Sigmoid colon (tissue), 7 donors: ENCODE data around the gene CLPX. TPM values are rescaled to one million over a fixed set of nuclear protein-coding genes. Genes with fewer than 3 reads are reported as not detected.

Experiments used
- DNase-seq: peaks from one replicate; pipeline ENCODE4 v3.0.0-alpha.2; 2019
- H3K27ac ChIP-seq, 4 donors: fragments of 200-600 bp; sonication (generic); one replicate each; pipeline ENCODE4 v1.5.1; 2016 to 2019; ENCODE audit warnings: mild to moderate bottlenecking in 1 of 4
- H3K27me3 ChIP-seq, 3 donors: fragments of 200-600 bp; sonication (generic); one replicate each; pipeline ENCODE4 v1.5.1; 2019; ENCODE audit warnings: mild to moderate bottlenecking in 1 of 3
- H3K36me3 ChIP-seq, 4 donors: fragments of 200-600 bp; sonication (generic); one replicate each; pipeline ENCODE4 v1.5.1; 2016 to 2019
- H3K4me1 ChIP-seq, 4 donors: fragments of 200-600 bp; sonication (generic); one replicate each; pipeline ENCODE4 v1.5.1; 2017 to 2019
- H3K4me3 ChIP-seq, 4 donors: fragments of 200-600 bp; sonication (generic); one replicate each; pipeline ENCODE4 v1.5.1; 2017 to 2019; ENCODE audit warnings: mild to moderate bottlenecking in 2 of 4, moderate library complexity in 1 of 4
- H3K9me3 ChIP-seq, 4 donors: fragments of 200-600 bp in 3 of 4; sonication (generic) in 3 of 4; one replicate each; pipeline versions ENCODE4 v1.5.1 to v1.6.1; 2013 to 2019
- CTCF ChIP-seq, 4 experiments: fragments of 450-650 bp in 3 of 4; fragments of 200-600 bp in 1 of 4; IDR thresholded peaks; one replicate each; pipeline ENCODE4 v1.5.1; 2016 to 2019; ENCODE audit warnings: antibody characterized with exemption in 4 of 4, mild to moderate bottlenecking in 3 of 4, moderate library complexity in 2 of 4
- POLR2AphosphoS5 ChIP-seq, 4 donors: sonication (generic); formaldehyde crosslinking; IDR thresholded peaks; one replicate each; pipeline ENCODE4 v1.6.1; 2017; ENCODE audit warnings: antibody characterized with exemption in 4 of 4
- WGBS, 2 donors: extraction: QIAGEN DNeasy Blood & Tissue Kit; methylation state at CpG; one replicate each; pipeline ENCODE4 v1.1.7; 2013; 5-methylcytosine and 5-hydroxymethylcytosine counted together
- intact Hi-C: fragments of 100-400 bp; cut with DNase I; formaldehyde crosslinking; loops from one replicate; pipeline ENCODE4 v1.15.1; 2023
- polyA plus RNA-seq, 3 donors: library from polyadenylated mRNA; stranded (reverse); fragments of 200-250 nt; gene quantifications; one replicate each; pipeline ENCODE4 v1.2.3, GENCODE V29; 2013
- small RNA-seq, 3 donors: library from RNA; depleted of rRNA; stranded (forward); fragments of <200 nt; gene quantifications; one replicate each; pipeline ENCODE3, GENCODE V24; 2016
- total RNA-seq, 4 donors: library from RNA; depleted of rRNA; stranded (reverse); fragments of >200 nt; gene quantifications; one replicate each; pipeline ENCODE4 v1.1.0, GENCODE V29; 2016
- donor health status: healthy with polysubstance abuse.
- donor health status: Bipolar disorder and iron deficiency.
- donor health status: healthy.

The CLPX gene
- total and polyA plus RNA-seq, 7 donors = 16.4 to 71.4 (median 39.9) TPM

- H3K36me3 ChIP-seq = peaks cover 0 to 45% (median 13%) of the 10 kb centered on the region in 4 donors
- TF ChIP-seq CTCF (IDR thresholded peaks at IDR 0.05) (no peak), POLR2AphosphoS5 (IDR thresholded peaks at IDR 0.05) (no peak)
- H3K27ac ChIP-seq = no peak overlapping the region
- 95 to 97% methylated on average over 5 of the region's 5 CpGs for WGBS, 2 donors
- peaks cover 2 to 44% (median 39%) of the 10 kb centered on the region in 4 donors for H3K4me1 ChIP-seq
- no peaks in the 10 kb centered on the region for H3K9me3 ChIP-seq
- no peaks in the 10 kb centered on the region for H3K27me3 ChIP-seq
- intact Hi-C loops = no loop called here
- H3K4me3 ChIP-seq = no peak overlapping the region
- DNase-seq = no peak
These were observed 85.8 kb downstream of the CLPX start for GRCh38 chr15:65099336-65099735.

Small RNAs within 50 kb of the gene (small RNA-seq; reads per million reads assigned to genes)
- gene AC013553.1 = 0 reads per million in 3 donors
- gene AC068213.1 = 0 reads per million in 3 donors
- 0 reads per million in 3 donors for gene RNU6-686P

Other genes with a start within 250 kb of the CLPX start
- gene SPG21, start 195.4 kb downstream of the CLPX start, total RNA-seq = 100 to 1,000 TPM in 3 of 4 donors, 10 to 100 TPM in 1; 95.7 to 116 (median 103) TPM
- 10 to 100 TPM; 60.3 to 75.7 (median 63.4) TPM for gene SPG21, start 195.4 kb downstream of the CLPX start, polyA plus RNA-seq
- 10 to 100 TPM; 31.3 to 43.6 (median 37.8) TPM for gene MTFMT, start 155.7 kb downstream of the CLPX start, total RNA-seq
- 10 to 100 TPM; 10.7 to 12.9 (median 10.8) TPM for gene MTFMT, start 155.7 kb downstream of the CLPX start, polyA plus RNA-seq
- not detected for gene SLC51B, start 140.0 kb downstream of the CLPX start, total RNA-seq
- 10 to 100 TPM; 76.3 to 92.5 (median 77.0) TPM for gene SLC51B, start 140.0 kb downstream of the CLPX start, polyA plus RNA-seq
- gene RASL12, start 117.4 kb downstream of the CLPX start, total RNA-seq = 100 to 1,000 TPM in 1 of 4 donors, 10 to 100 TPM in 3; 29.1 to 102 (median 67.1) TPM
- gene RASL12, start 117.4 kb downstream of the CLPX start, polyA plus RNA-seq = 10 to 100 TPM in 1 of 3 donors, 1 to 10 TPM in 2; 1.8 to 10.2 (median 9.3) TPM
- not detected for gene KBTBD13, start 108.6 kb downstream of the CLPX start, total RNA-seq
- under 1 TPM in 1 of 3 donors, not detected in 2; 0.03 TPM for gene KBTBD13, start 108.6 kb downstream of the CLPX start, polyA plus RNA-seq
- gene UBAP1L, start 70.1 kb downstream of the CLPX start, total RNA-seq = 1 to 10 TPM; 3.5 to 5.7 (median 5.1) TPM
- gene UBAP1L, start 70.1 kb downstream of the CLPX start, polyA plus RNA-seq = 1 to 10 TPM in 1 of 3 donors, under 1 TPM in 1, not detected in 1; 0.23 to 2.0 TPM
- gene PDCD7, start 51.5 kb downstream of the CLPX start, total RNA-seq = 10 to 100 TPM; 20.4 to 30.1 (median 25.4) TPM
- 10 to 100 TPM in 1 of 3 donors, 1 to 10 TPM in 2; 7.8 to 11.9 (median 7.9) TPM for gene PDCD7, start 51.5 kb downstream of the CLPX start, polyA plus RNA-seq
- 100 to 1,000 TPM in 2 of 4 donors, 10 to 100 TPM in 2; 26.7 to 205 (median 70.4) TPM for gene CILP, start 26.1 kb upstream of the CLPX start, total RNA-seq
- gene CILP, start 26.1 kb upstream of the CLPX start, polyA plus RNA-seq = 1 to 10 TPM in 2 of 3 donors, under 1 TPM in 1; 0.92 to 5.4 (median 1.2) TPM
- gene PARP16, start 101.5 kb upstream of the CLPX start, total RNA-seq = 10 to 100 TPM in 2 of 4 donors, 1 to 10 TPM in 2; 4.4 to 12.5 (median 10.4) TPM
- gene PARP16, start 101.5 kb upstream of the CLPX start, polyA plus RNA-seq = 10 to 100 TPM in 1 of 3 donors, 1 to 10 TPM in 2; 5.5 to 10.2 (median 8.4) TPM
- gene RNU5A-1, start 110.7 kb upstream of the CLPX start, total RNA-seq = not detected
- not detected for gene RNU5A-1, start 110.7 kb upstream of the CLPX start, polyA plus RNA-seq
- gene RNU5B-1, start 119.3 kb upstream of the CLPX start, total RNA-seq = not detected
- not detected for gene RNU5B-1, start 119.3 kb upstream of the CLPX start, polyA plus RNA-seq
- under 1 TPM in 3 of 4 donors, not detected in 1; under 0.01 to 0.55 (median 0.41) TPM for gene IGDCC3, start 192.7 kb upstream of the CLPX start, total RNA-seq
- gene IGDCC3, start 192.7 kb upstream of the CLPX start, polyA plus RNA-seq = under 1 TPM in 2 of 3 donors, not detected in 1; under 0.01 to 0.12 TPM
- 1 to 10 TPM in 2 of 4 donors, under 1 TPM in 2; 0.27 to 2.8 (median 0.96) TPM for gene IGDCC4, start 237.6 kb upstream of the CLPX start, total RNA-seq
- 1 to 10 TPM in 1 of 3 donors, under 1 TPM in 2; 0.23 to 1.5 (median 0.60) TPM for gene IGDCC4, start 237.6 kb upstream of the CLPX start, polyA plus RNA-seq